Mucosa of descending colon (tissue), 3 donors: ENCODE measurements around the gene IQCE. TPM values are rescaled to one million over a fixed set of nuclear protein-coding genes. Genes with fewer than 3 reads are reported as not detected.

Experiments used
- ATAC-seq: fragments of 200-7000 bp; cut with Tn5 transposase; one replicate; pipeline ENCODE4 v1.9.1; 2020; ENCODE audit warnings: mild to moderate bottlenecking, moderate library complexity
- DNase-seq, 3 donors: peaks; one replicate each; pipeline ENCODE4 v3.0.0-alpha.2; 2020
- H3K36me3 ChIP-seq: fragments of 200-600 bp; one replicate; pipeline ENCODE4 v1.8.0; 2021; ENCODE audit warnings: low read depth, mild to moderate bottlenecking
- H3K4me1 ChIP-seq: fragments of 200-600 bp; one replicate; pipeline ENCODE4 v1.8.0; 2021; ENCODE audit warnings: low read depth, mild to moderate bottlenecking
- H3K4me3 ChIP-seq: fragments of 200-600 bp; one replicate; pipeline ENCODE4 v1.8.0; 2021; ENCODE audit warnings: mild to moderate bottlenecking
- H3K9me3 ChIP-seq: fragments of 200-600 bp; one replicate; pipeline ENCODE4 v1.8.0; 2021; ENCODE audit warnings: mild to moderate bottlenecking
- CTCF ChIP-seq: fragments of 200-600 bp; IDR thresholded peaks from one replicate; pipeline ENCODE4 v1.8.0; 2022; ENCODE audit warnings: antibody characterized with exemption, mild to moderate bottlenecking
- intact Hi-C, 2 donors: fragments of 100-400 bp; cut with DNase I in 1 of 2; cut with micrococcal nuclease in 1 of 2; formaldehyde crosslinking; loops; one replicate each; pipeline versions ENCODE4 v1.11.0 to v1.11.1; 2022; cut with DNase I, micrococcal nuclease
- total RNA-seq, 3 donors: library from RNA; stranded (reverse); fragmentation: NEBNext Ultra II Directional in 2 of 3; extraction: Animal tissue kit (Norgen Biotek cat#: 25700) in 2 of 3; gene quantifications; one replicate each; pipeline versions ENCODE4 v1.2.1 to v1.2.4, GENCODE V29; 2021 to 2023
- donor health status: DM: no; HTN: no; CAD: no; lungs with moderate emphysema.
- donor health status: DM: no; HTN: no; CAD: no.
- donor health status: DM: no; HTN: yes; CAD: no.

Gene IQCE
- total RNA-seq, 3 donors from 2014 or later, result 27.9 to 41.2 (median 35.9) TPM

- no peaks in the 10 kb centered on the region for H3K36me3 ChIP-seq
- intact Hi-C loops, result no loop called here
- ATAC-seq, result peak; percentile 47
- DNase-seq, result peak in 2 of 3 donors; percentile 35 to 60
- TF ChIP-seq CTCF, result no peak
- peaks cover 26% of the 10 kb centered on the region for H3K4me1 ChIP-seq
- no peaks in the 10 kb centered on the region for H3K9me3 ChIP-seq
- H3K4me3 ChIP-seq, result no peak overlapping the region
These were observed 46.6 kb upstream of the IQCE start for GRCh38 chr7:2512179-2512661.

DNA sequence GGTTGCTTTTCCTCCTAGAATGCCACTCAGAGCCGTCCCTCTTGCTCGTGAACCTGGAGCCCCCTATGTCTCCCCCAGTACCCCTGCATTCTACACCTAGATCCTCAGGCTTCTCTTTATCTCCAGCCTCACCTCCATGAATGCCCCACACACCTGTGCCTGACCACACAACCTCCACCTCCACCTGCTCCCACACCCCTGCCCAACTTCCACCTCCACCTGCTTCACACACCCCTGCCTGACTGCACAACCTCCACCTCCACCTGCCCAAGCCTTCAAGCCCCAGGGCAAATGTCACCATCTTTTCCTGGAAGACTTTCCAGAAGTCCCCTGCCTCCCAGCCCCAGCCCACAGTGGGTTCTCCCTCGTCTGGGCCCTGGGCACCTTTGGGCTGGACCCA lies 46.1 kb upstream of the IQCE start:
- no peaks in the 10 kb centered on the region for H3K36me3 ChIP-seq
- no peak for TF ChIP-seq CTCF
- DNase-seq (no peak), ATAC-seq (no peak)
- H3K9me3 ChIP-seq, result no peaks in the 10 kb centered on the region
- H3K4me1 ChIP-seq, result peaks cover 26% of the 10 kb centered on the region
- intact Hi-C loops, result no loop called here
- H3K4me3 ChIP-seq, result no peak overlapping the region

DNA sequence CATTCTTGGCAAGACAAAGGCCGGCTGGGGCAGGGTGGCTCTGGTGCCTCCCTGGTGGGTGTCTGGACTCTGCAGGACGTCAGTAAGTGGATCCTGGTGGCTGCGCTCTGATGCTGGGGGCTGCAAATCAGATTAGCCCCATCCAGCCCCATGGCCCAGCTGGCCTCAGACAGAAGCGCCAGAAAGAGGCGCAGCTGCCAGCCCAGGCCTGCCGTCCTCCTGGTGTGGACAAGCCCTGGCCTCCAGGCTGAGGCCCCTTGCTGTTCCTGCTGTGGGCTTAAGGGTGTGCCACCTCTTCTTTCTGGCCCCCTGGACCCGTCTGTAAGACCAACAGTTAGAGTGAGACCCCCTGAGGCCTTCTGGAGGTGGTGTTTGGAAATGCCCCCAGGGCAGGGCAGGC lies 45.1 kb upstream of the IQCE start:
- H3K4me1 ChIP-seq, result peaks cover 35% of the 10 kb centered on the region
- no peak for DNase-seq
- intact Hi-C loops, result no loop called here
- no peak for ATAC-seq
- no peak overlapping the region for H3K4me3 ChIP-seq
- H3K36me3 ChIP-seq, result no peaks in the 10 kb centered on the region
- H3K9me3 ChIP-seq, result no peaks in the 10 kb centered on the region
- TF ChIP-seq CTCF, result no peak

GRCh38 chr7:2514473-2515423 lies 44.0 kb upstream of the IQCE start:
- no peak for TF ChIP-seq CTCF
- intact Hi-C loops, result no loop called here
- Histone ChIP-seq H3K9me3 (no peaks in the 10 kb centered on the region), H3K4me3 (no peak overlapping the region), H3K4me1 (peaks cover 36% of the 10 kb centered on the region), H3K36me3 (no peaks in the 10 kb centered on the region)
- no peak for DNase-seq
- ATAC-seq, result no peak

GRCh38 chr7:2515424-2516193 lies 43.2 kb upstream of the IQCE start:
- intact Hi-C loops, result no loop called here
- no peaks in the 10 kb centered on the region for H3K36me3 ChIP-seq
- ATAC-seq, result no peak

More at GRCh38 chr7:2515424-2516193, 43.2 kb upstream of the IQCE start:
- Histone ChIP-seq H3K4me3 (no peak overlapping the region), H3K9me3 (no peaks in the 10 kb centered on the region), H3K4me1 (peaks cover 33% of the 10 kb centered on the region)
- no peak for DNase-seq
- TF ChIP-seq CTCF, result no peak
